Activated naive CD8-positive, alpha-beta T cell treated with anti-CD3 and anti-CD28 coated beads, Interleukin-2, amount 10 ng/mL, durations not matched to agents 7 days and 5 days (primary cell): ENCODE measurements around the gene SLC1A3. TPM values are rescaled to one million over a fixed set of nuclear protein-coding genes. Genes with fewer than 3 reads are reported as not detected.
"Not testable (repeated sequence)": the region's sequence is repeated elsewhere in the genome, so short reads cannot be mapped to it uniquely, and the experiment has no call there.

Experiments used
- ATAC-seq: fragments of 150-1000 bp; cut with Tn5 transposase; one replicate; pipeline ENCODE4 v1.10.0; 2021; ENCODE audit warnings: low read depth, moderate library complexity
- POLR2A ChIA-PET: fragments of 350-600 bp; sonication (Branson Sonifier 250); formaldehyde crosslinking; loops from one replicate; lab custom pipeline; 2021; ENCODE audit warnings: antibody characterized with exemption; lab: Charles Lee
- DNase-seq: peaks from one replicate; pipeline ENCODE4 v3.0.0; 2021
- H3K27ac Mint-ChIP-seq: one replicate; pipeline ENCODE4 v1.8.0; 2022; ENCODE audit warnings: mild to moderate bottlenecking, mixed read lengths
- H3K27me3 Mint-ChIP-seq: one replicate; pipeline ENCODE4 v1.8.0; 2022; ENCODE audit warnings: mild to moderate bottlenecking, moderate library complexity, mixed read lengths
- H3K36me3 Mint-ChIP-seq: one replicate; pipeline ENCODE4 v1.8.0; 2021; ENCODE audit warnings: mild to moderate bottlenecking, mixed read lengths
- H3K4me1 Mint-ChIP-seq: one replicate; pipeline ENCODE4 v1.8.0; 2021; ENCODE audit warnings: mixed read lengths
- H3K4me3 Mint-ChIP-seq: one replicate; pipeline ENCODE4 v1.8.0; 2022; ENCODE audit warnings: mild to moderate bottlenecking, moderate library complexity, mixed read lengths
- H3K9me3 Mint-ChIP-seq: one replicate; pipeline ENCODE4 v1.8.0; 2021; ENCODE audit warnings: mixed read lengths
- total RNA-seq, 2 experiments: library from RNA; stranded (reverse); gene quantifications; one replicate each; pipeline ENCODE4 v1.2.3, GENCODE V29; 2021

Gene SLC1A3
- total RNA-seq, 2 experiments from 2014 or later = 1.5 to 1.9 TPM

GRCh38 chr5:36630201-36631145 lies 24.1 kb downstream of the SLC1A3 start:
- H3K36me3 Mint-ChIP-seq = no peaks in the 10 kb centered on the region
- H3K4me1 Mint-ChIP-seq = no peaks in the 10 kb centered on the region
- POLR2A ChIA-PET = no interaction called here
- ATAC-seq (no peak), DNase-seq (no peak)
- no peak overlapping the region for H3K27ac Mint-ChIP-seq
- H3K4me3 Mint-ChIP-seq = no peak overlapping the region
- H3K9me3 Mint-ChIP-seq = no peaks in the 10 kb centered on the region
- H3K27me3 Mint-ChIP-seq = peaks cover 32% of the 10 kb centered on the region

GRCh38 chr5:36631154-36631553 lies 24.7 kb downstream of the SLC1A3 start:
- Mint-ChIP-seq H3K27ac (no peak overlapping the region), H3K4me3 (no peak overlapping the region), H3K4me1 (no peaks in the 10 kb centered on the region), H3K36me3 (no peaks in the 10 kb centered on the region), H3K9me3 (no peaks in the 10 kb centered on the region), H3K27me3 (peaks cover 28% of the 10 kb centered on the region)
- ATAC-seq = no peak
- DNase-seq = no peak
- POLR2A ChIA-PET = no interaction called here

GRCh38 chr5:36631620-36632362 lies 25.4 kb downstream of the SLC1A3 start:
- peaks cover 22% of the 10 kb centered on the region for H3K27me3 Mint-ChIP-seq
- no peak overlapping the region for H3K27ac Mint-ChIP-seq
- ATAC-seq (no peak), DNase-seq (no peak)
- H3K4me3 Mint-ChIP-seq = no peak overlapping the region
- no peaks in the 10 kb centered on the region for H3K9me3 Mint-ChIP-seq
- POLR2A ChIA-PET = no interaction called here
- no peaks in the 10 kb centered on the region for H3K4me1 Mint-ChIP-seq
- H3K36me3 Mint-ChIP-seq = no peaks in the 10 kb centered on the region

- H3K27me3 Mint-ChIP-seq = peaks cover 20% of the 10 kb centered on the region
- POLR2A ChIA-PET = no interaction called here
- no peaks in the 10 kb centered on the region for H3K36me3 Mint-ChIP-seq
- no peak overlapping the region for H3K27ac Mint-ChIP-seq
- H3K4me3 Mint-ChIP-seq = no peak overlapping the region
- no peak for ATAC-seq
- no peaks in the 10 kb centered on the region for H3K4me1 Mint-ChIP-seq
- H3K9me3 Mint-ChIP-seq = no peaks in the 10 kb centered on the region
- DNase-seq = no peak
These were observed 25.9 kb downstream of the SLC1A3 start for GRCh38 chr5:36632363-36632664.

- no peak for DNase-seq
- no peak overlapping the region for H3K4me3 Mint-ChIP-seq
- no peaks in the 10 kb centered on the region for H3K36me3 Mint-ChIP-seq
- no peak overlapping the region for H3K27ac Mint-ChIP-seq
- no peaks in the 10 kb centered on the region for H3K9me3 Mint-ChIP-seq
- H3K27me3 Mint-ChIP-seq = peaks cover 8% of the 10 kb centered on the region
- no peaks in the 10 kb centered on the region for H3K4me1 Mint-ChIP-seq
- POLR2A ChIA-PET = no interaction called here
- ATAC-seq = no peak
These were observed 29.4 kb downstream of the SLC1A3 start for GRCh38 chr5:36635721-36636390.

GRCh38 chr5:36637101-36637500 lies 30.7 kb downstream of the SLC1A3 start:
- no peak overlapping the region for H3K27ac Mint-ChIP-seq
- H3K9me3 Mint-ChIP-seq = no peaks in the 10 kb centered on the region
- H3K4me3 Mint-ChIP-seq = no peak overlapping the region
- peaks cover 9% of the 10 kb centered on the region for H3K27me3 Mint-ChIP-seq
- no peak for ATAC-seq
- H3K4me1 Mint-ChIP-seq = no peaks in the 10 kb centered on the region
- H3K36me3 Mint-ChIP-seq = no peaks in the 10 kb centered on the region
- POLR2A ChIA-PET = interaction anchor here (0.5 kb wide), 1 partner anchor 8 kb away, joined by 5 read pairs; no protein-coding TSS in a partner anchor
- no peak for DNase-seq

- DNase-seq = no peak
- H3K9me3 Mint-ChIP-seq = no peaks in the 10 kb centered on the region
- ATAC-seq = no peak
- no peak overlapping the region for H3K27ac Mint-ChIP-seq
- H3K27me3 Mint-ChIP-seq = peaks cover 11% of the 10 kb centered on the region
- no peaks in the 10 kb centered on the region for H3K4me1 Mint-ChIP-seq
- H3K36me3 Mint-ChIP-seq = no peaks in the 10 kb centered on the region
- POLR2A ChIA-PET = interaction anchor here (0.5 kb wide), 1 partner anchor 7 kb away, joined by 5 read pairs; no protein-coding TSS in a partner anchor
- H3K4me3 Mint-ChIP-seq = no peak overlapping the region
These were observed 31.1 kb downstream of the SLC1A3 start for GRCh38 chr5:36637516-36637915.

- POLR2A ChIA-PET = no interaction called here
- no peaks in the 10 kb centered on the region for H3K9me3 Mint-ChIP-seq
- ATAC-seq = no peak
These were observed 31.6 kb downstream of the SLC1A3 start for GRCh38 chr5:36638056-36638455.

GRCh38 chr5:36640949-36641348 lies 34.5 kb downstream of the SLC1A3 start:
- H3K4me3 Mint-ChIP-seq = no peak overlapping the region
- ATAC-seq (no peak), DNase-seq (no peak)
- POLR2A ChIA-PET = no interaction called here
- no peaks in the 10 kb centered on the region for H3K4me1 Mint-ChIP-seq
- no peak overlapping the region for H3K27ac Mint-ChIP-seq
- H3K36me3 Mint-ChIP-seq = no peaks in the 10 kb centered on the region
- H3K27me3 Mint-ChIP-seq = peaks cover 13% of the 10 kb centered on the region
- H3K9me3 Mint-ChIP-seq = no peaks in the 10 kb centered on the region

More at GRCh38 chr5:36638056-36638455, 31.6 kb downstream of the SLC1A3 start:
- DNase-seq = no peak
- Mint-ChIP-seq H3K4me3 (no peak overlapping the region), H3K4me1 (no peaks in the 10 kb centered on the region), H3K27me3 (peaks cover 13% of the 10 kb centered on the region), H3K27ac (no peak overlapping the region), H3K36me3 (no peaks in the 10 kb centered on the region)

- H3K4me1 Mint-ChIP-seq = no peaks in the 10 kb centered on the region
- H3K36me3 Mint-ChIP-seq = no peaks in the 10 kb centered on the region
- no peaks in the 10 kb centered on the region for H3K9me3 Mint-ChIP-seq
- no peak for ATAC-seq
- H3K4me3 Mint-ChIP-seq = no peak overlapping the region
- H3K27ac Mint-ChIP-seq = no peak overlapping the region
- DNase-seq = no peak
- POLR2A ChIA-PET = no interaction called here
- H3K27me3 Mint-ChIP-seq = peaks cover 13% of the 10 kb centered on the region
These were observed 35.0 kb downstream of the SLC1A3 start for GRCh38 chr5:36641431-36641830.

GRCh38 chr5:36642089-36642488 lies 35.7 kb downstream of the SLC1A3 start:
- Mint-ChIP-seq H3K9me3 (no peaks in the 10 kb centered on the region), H3K4me3 (no peak overlapping the region), H3K27me3 (peaks cover 13% of the 10 kb centered on the region), H3K27ac (no peak overlapping the region), H3K4me1 (no peaks in the 10 kb centered on the region), H3K36me3 (no peaks in the 10 kb centered on the region)
- ATAC-seq = no peak
- POLR2A ChIA-PET = no interaction called here
- DNase-seq = no peak

- Mint-ChIP-seq H3K4me1 (no peaks in the 10 kb centered on the region), H3K9me3 (no peaks in the 10 kb centered on the region), H3K36me3 (no peaks in the 10 kb centered on the region), H3K27ac (no peak overlapping the region), H3K27me3 (peaks cover 13% of the 10 kb centered on the region), H3K4me3 (no peak overlapping the region)
- no peak for DNase-seq
- POLR2A ChIA-PET = no interaction called here
- no peak for ATAC-seq
These were observed 36.8 kb downstream of the SLC1A3 start for GRCh38 chr5:36643162-36643561.

- H3K27me3 Mint-ChIP-seq = peaks cover 12% of the 10 kb centered on the region
- H3K27ac Mint-ChIP-seq = not testable (repeated sequence)
These were observed 37.4 kb downstream of the SLC1A3 start for GRCh38 chr5:36643841-36644240.

More at GRCh38 chr5:36643841-36644240, 37.4 kb downstream of the SLC1A3 start:
- H3K4me1 Mint-ChIP-seq, ATAC-seq, DNase-seq, H3K4me3 Mint-ChIP-seq, H3K9me3 Mint-ChIP-seq, POLR2A ChIA-PET, H3K36me3 Mint-ChIP-seq: not testable (repeated sequence)
